ENCODE measurements around the gene INHBC.
"Not testable (repeated sequence)": the region's sequence is repeated elsewhere in the genome, so short reads cannot be mapped to it uniquely, and the experiment has no call there.

Gene INHBC

GRCh38 chr12:57420482-57420881, 14.1 kb upstream of the INHBC start:
- Histone ChIP-seq H3K27ac (ENCODE audit: low read length) (no peak overlapping the region), H2AFZ (ENCODE audit: low read depth, low read length) (no peak overlapping the region), H3K36me3 (replicated peaks; ENCODE audit: low read depth, low read length) (peaks cover 10% of the 10 kb centered on the region), H3K4me1 (ENCODE audit: low read length) (peaks cover 6% of the 10 kb centered on the region; the same call in 1 of the 2 replicates), H3K4me3 (ENCODE audit: low read length) (no peak overlapping the region), H3K4me2 (ENCODE audit: low read length) (no peak overlapping the region), H3K27me3 (ENCODE audit: low read depth, low read length) (no peaks in the 10 kb centered on the region), H3K9ac (ENCODE audit: low read length) (no peak overlapping the region), H4K20me1 (ENCODE audit: insufficient read depth, low read length) (peaks cover 7% of the 10 kb centered on the region; the same call in 1 of the 2 replicates), H3K79me2 (ENCODE audit: low read length) (peaks cover 8% of the 10 kb centered on the region), H3K9me3 (ENCODE audit: insufficient read depth, low read length) (no peaks in the 10 kb centered on the region)
- TF ChIP-seq, protein P1, sequence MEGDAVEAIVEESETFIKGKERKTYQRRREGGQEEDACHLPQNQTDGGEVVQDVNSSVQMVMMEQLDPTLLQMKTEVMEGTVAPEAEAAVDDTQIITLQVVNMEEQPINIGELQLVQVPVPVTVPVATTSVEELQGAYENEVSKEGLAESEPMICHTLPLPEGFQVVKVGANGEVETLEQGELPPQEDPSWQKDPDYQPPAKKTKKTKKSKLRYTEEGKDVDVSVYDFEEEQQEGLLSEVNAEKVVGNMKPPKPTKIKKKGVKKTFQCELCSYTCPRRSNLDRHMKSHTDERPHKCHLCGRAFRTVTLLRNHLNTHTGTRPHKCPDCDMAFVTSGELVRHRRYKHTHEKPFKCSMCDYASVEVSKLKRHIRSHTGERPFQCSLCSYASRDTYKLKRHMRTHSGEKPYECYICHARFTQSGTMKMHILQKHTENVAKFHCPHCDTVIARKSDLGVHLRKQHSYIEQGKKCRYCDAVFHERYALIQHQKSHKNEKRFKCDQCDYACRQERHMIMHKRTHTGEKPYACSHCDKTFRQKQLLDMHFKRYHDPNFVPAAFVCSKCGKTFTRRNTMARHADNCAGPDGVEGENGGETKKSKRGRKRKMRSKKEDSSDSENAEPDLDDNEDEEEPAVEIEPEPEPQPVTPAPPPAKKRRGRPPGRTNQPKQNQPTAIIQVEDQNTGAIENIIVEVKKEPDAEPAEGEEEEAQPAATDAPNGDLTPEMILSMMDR (IDR thresholded peaks at IDR 0.05; ENCODE audit: low read depth, low read length) = no peak
- no peak for TF ChIP-seq EZH2phosphoT487 (IDR thresholded peaks at IDR 0.05; ENCODE audit: low read depth)

DNA sequence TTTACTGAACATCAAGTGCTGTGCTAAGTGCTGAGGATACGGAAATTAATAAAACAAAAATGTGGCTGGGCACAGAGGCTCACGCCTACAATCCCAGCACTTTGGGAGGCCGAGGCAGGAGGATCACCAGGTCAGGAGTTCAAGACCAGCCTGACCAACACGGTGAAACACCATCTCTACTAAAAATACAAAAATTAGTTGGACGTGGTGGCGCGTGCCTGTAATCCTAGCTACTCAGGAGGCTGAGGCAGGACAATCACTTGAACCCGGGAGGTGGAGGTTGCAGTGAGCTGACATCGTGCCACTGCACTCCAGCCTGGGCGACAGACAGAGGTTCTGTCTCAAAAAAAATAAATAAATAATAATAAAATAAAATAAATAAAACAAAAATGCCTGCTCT, 7.6 kb upstream of the INHBC start:
- not testable (repeated sequence) for H3K9me3 ChIP-seq (ENCODE audit: insufficient read depth, low read length); H3K4me3 ChIP-seq (ENCODE audit: low read length); H3K27me3 ChIP-seq (ENCODE audit: low read depth, low read length); H3K9ac ChIP-seq (ENCODE audit: low read length); H3K36me3 ChIP-seq (replicated peaks; ENCODE audit: low read depth, low read length); H2AFZ ChIP-seq (ENCODE audit: low read depth, low read length); H4K20me1 ChIP-seq (ENCODE audit: insufficient read depth, low read length); H3K27ac ChIP-seq (ENCODE audit: low read length); H3K4me2 ChIP-seq (ENCODE audit: low read length)
- H3K4me1 ChIP-seq (ENCODE audit: low read length) = peaks cover 14% of the 10 kb centered on the region
- peaks cover 25% of the 10 kb centered on the region for H3K79me2 ChIP-seq (ENCODE audit: low read length)

DNA sequence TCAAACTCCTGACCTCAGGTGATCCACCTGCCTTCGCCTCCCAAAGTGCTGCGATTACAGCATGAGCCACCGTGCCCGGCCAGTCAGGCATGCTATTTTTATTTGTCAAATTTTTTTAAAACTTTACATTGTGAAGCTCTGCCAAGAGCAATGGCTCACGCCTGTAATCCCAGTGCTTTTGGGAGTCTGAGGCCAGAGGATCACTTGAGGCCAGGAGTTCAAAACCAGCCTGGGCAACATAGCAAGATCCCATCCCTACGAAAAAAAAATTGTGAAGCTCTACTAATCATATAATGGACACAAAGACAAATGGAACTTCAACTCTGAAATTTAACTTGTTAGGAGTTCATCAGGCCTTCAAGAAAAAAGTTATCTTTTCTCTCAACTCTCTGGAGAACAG, 5.6 kb upstream of the INHBC start:
- peaks cover 3% of the 10 kb centered on the region for H3K36me3 ChIP-seq (replicated peaks; ENCODE audit: low read depth, low read length)
- no peaks in the 10 kb centered on the region for H3K27me3 ChIP-seq (ENCODE audit: low read depth, low read length)
- peak overlapping the region; percentile 98; the same call in 1 of the 2 replicates for H3K4me2 ChIP-seq (ENCODE audit: low read length)
- H3K4me3 ChIP-seq (ENCODE audit: low read length) = no peak overlapping the region
- H4K20me1 ChIP-seq (ENCODE audit: insufficient read depth, low read length) = no peaks in the 10 kb centered on the region
- no peak overlapping the region for H2AFZ ChIP-seq (ENCODE audit: low read depth, low read length)
- H3K9ac ChIP-seq (ENCODE audit: low read length) = no peak overlapping the region
- TF ChIP-seq EZH2phosphoT487 (IDR thresholded peaks at IDR 0.05; ENCODE audit: low read depth) = no peak
- TF ChIP-seq, protein P1 (IDR thresholded peaks at IDR 0.05; ENCODE audit: low read depth, low read length) = no peak
- H3K79me2 ChIP-seq (ENCODE audit: low read length) = peaks cover 25% of the 10 kb centered on the region
- H3K27ac ChIP-seq (ENCODE audit: low read length) = no peak overlapping the region
- peaks cover 14% of the 10 kb centered on the region for H3K4me1 ChIP-seq (ENCODE audit: low read length)
- H3K9me3 ChIP-seq (ENCODE audit: insufficient read depth, low read length) = no peaks in the 10 kb centered on the region

DNA sequence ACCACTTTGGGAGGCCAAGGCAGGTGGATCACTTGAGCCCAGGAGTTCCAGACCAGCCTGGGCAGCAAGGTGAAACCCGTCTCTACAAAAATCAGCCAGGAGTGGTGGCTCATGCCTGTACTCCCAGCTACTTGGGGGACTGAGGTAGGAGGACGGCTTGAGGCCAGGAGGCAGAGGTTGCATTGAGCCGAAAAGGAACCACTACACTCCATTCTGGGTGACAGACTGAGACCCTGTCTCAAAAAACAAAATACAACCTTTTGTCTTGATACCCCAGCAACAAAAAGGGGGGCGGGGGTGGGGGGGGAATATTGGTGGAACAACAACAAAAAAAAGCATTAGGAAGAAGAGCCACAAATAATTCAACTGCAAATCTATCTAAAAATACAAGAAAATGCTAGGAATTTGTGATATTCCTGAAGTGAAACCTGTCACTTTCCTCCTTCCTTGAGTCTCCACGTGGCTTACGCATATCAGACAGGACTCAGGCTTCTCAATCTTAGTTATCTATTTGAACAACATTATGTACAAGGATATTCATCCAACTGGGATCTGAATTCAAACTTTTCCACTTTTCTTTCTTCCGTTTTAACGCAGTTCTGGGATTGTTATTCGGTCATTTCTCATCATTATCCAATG, 5.0 kb upstream of the INHBC start:
- no peaks in the 10 kb centered on the region for H3K9me3 ChIP-seq (ENCODE audit: insufficient read depth, low read length)
- peaks cover 14% of the 10 kb centered on the region for H3K4me1 ChIP-seq (ENCODE audit: low read length)
- peak overlapping the region; percentile 98 for H3K4me2 ChIP-seq (ENCODE audit: low read length)
- no peak overlapping the region for H2AFZ ChIP-seq (ENCODE audit: low read depth, low read length)
- H3K36me3 ChIP-seq (replicated peaks; ENCODE audit: low read depth, low read length) = peaks cover under 1% of the 10 kb centered on the region
- peaks cover 25% of the 10 kb centered on the region for H3K79me2 ChIP-seq (ENCODE audit: low read length)
- H3K4me3 ChIP-seq (ENCODE audit: low read length) = peak overlapping the region; percentile 94
- no peaks in the 10 kb centered on the region for H4K20me1 ChIP-seq (ENCODE audit: insufficient read depth, low read length)
- no peaks in the 10 kb centered on the region for H3K27me3 ChIP-seq (ENCODE audit: low read depth, low read length)
- peak overlapping the region; percentile 85 for H3K9ac ChIP-seq (ENCODE audit: low read length)
- peak overlapping the region; percentile 32 for H3K27ac ChIP-seq (ENCODE audit: low read length)
- TF ChIP-seq, protein P1 (IDR thresholded peaks at IDR 0.05; ENCODE audit: low read depth, low read length) = no peak
- no peak for TF ChIP-seq EZH2phosphoT487 (IDR thresholded peaks at IDR 0.05; ENCODE audit: low read depth)
